GM19193 (cell line): ENCODE data around the gene SIPA1L2.

Source experiments
- POLR2A ChIP-seq: IDR thresholded peaks from 4 replicates; pipeline ENCODE4 v1.6.1; 2011; ENCODE audit not compliant: insufficient read depth, insufficient read length; ENCODE audit errors: extremely low read depth

The SIPA1L2 gene

DNA sequence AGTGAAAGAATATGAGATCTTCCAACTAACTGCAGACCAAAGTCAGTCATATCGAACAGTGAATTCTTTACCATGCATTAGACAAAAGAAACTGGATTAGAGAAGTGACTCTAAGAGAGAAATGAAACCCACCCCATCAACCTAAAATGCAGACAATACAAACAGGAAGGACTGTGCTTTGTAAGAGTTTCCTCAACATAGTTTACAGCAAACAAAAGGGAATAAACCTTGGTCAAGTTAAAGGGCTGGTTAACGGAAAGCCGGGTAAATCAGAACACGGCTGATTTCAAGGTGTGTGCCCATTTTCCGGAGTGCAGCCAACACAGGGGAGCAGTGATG lies 39.2 kb downstream of the SIPA1L2 start:
- TF ChIP-seq POLR2A = no peak

DNA sequence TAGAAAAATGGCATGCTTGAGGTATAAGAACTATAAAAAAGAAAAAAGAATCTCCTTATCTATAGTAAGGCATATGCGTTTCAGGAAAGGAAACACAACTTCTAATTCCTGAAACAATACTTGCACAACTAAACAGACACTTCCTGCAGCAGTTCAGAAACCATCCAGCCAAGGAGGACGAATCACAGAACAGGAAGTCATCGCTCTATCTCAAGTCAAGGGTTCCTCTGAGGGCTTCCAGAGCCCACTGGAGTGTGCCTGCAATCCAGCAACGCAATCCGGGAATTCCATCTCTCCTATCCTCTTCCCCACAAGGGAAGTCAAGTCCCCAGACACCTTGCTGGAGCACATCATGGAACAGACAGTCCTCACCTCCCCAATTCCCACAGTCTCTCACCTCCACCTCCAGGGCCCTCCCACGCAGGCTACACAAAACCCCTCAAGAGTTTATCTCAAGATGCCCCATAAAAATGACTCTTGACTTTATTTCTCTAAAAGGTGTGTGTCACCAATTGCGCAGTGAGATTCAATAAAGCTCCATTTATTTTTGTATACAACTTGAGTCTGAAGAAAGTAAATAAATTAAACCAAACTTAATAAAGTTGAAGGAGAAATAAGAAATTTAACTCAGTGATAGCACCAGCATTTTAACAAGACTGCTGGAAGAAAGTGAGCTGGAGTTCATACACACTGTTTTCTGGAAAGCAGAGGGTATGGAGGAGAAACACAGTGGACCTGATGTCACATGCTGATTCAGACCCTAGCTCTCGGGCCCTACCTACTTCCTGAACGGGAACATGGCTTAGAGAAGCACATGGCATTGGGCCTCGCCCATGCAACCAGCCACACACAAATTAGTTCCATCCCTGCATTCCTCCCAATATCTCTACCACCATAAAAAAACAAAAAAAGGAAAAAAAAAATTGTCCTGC lies 39.9 kb downstream of the SIPA1L2 start:
- no peak for TF ChIP-seq POLR2A

- no peak for TF ChIP-seq POLR2A
These were observed 40.7 kb downstream of the SIPA1L2 start for GRCh38 chr1:232589111-232589811.

GRCh38 chr1:232587141-232588008 lies 42.6 kb downstream of the SIPA1L2 start:
- no peak for TF ChIP-seq POLR2A

GRCh38 chr1:232586679-232587078 lies 43.3 kb downstream of the SIPA1L2 start:
- no peak for TF ChIP-seq POLR2A

- TF ChIP-seq POLR2A = no peak
These were observed 44.4 kb downstream of the SIPA1L2 start for GRCh38 chr1:232585486-232585885.

DNA sequence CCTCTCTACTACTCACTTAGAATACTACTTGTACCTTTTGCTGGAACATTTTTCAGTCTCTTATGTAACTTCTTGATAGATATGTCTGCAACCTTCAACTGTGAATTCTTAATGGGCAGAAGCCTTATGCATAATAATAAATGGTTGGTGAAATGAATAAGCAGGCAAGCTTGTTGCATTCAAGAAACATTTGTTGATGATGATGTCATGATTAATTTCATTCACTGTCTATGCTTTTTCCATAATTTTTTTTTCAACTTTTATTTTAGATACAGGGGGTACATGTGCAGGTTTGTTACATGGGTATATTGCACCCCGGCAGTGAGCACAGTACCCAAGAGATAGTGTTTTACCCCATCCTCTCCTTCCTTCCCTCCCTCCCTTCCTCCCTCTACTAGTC lies 48.0 kb downstream of the SIPA1L2 start:
- TF ChIP-seq POLR2A = no peak
